Activated T-helper 2 cell treated with anti-CD3 and anti-CD28 coated beads, Interferon-gamma antibody, Interleukin-2, Interleukin-4, amounts not matched to agents 10 μg/mL and 5 μg/mL and 100 μg/mL, durations not matched to agents 14 hours and 24 hours and 36 hours (primary cell): ENCODE results near the gene GGA3. TPM values are rescaled to one million over a fixed set of nuclear protein-coding genes. Genes with fewer than 3 reads are reported as not detected.

Source experiments
- DNase-seq: peaks from one replicate; pipeline ENCODE4 v3.0.0; 2021; ENCODE audit warnings: low spot score
- H3K27ac Mint-ChIP-seq: one replicate; pipeline ENCODE4 v1.8.0; 2021; ENCODE audit warnings: mixed read lengths
- H3K27me3 Mint-ChIP-seq: one replicate; pipeline ENCODE4 v1.8.0; 2021; ENCODE audit warnings: low read depth, mixed read lengths
- H3K36me3 Mint-ChIP-seq: one replicate; pipeline ENCODE4 v1.8.0; 2021; ENCODE audit warnings: low read depth, mixed read lengths
- H3K4me1 Mint-ChIP-seq: one replicate; pipeline ENCODE4 v1.8.0; 2021; ENCODE audit warnings: low read depth, mixed read lengths
- H3K4me3 Mint-ChIP-seq: one replicate; pipeline ENCODE4 v1.8.0; 2021; ENCODE audit warnings: low read depth, mild to moderate bottlenecking, moderate library complexity, mixed read lengths
- H3K9me3 Mint-ChIP-seq: one replicate; pipeline ENCODE4 v1.8.0; 2021; ENCODE audit warnings: mixed read lengths
- intact Hi-C: fragments of 100-400 bp; cut with micrococcal nuclease; formaldehyde crosslinking; loops from one replicate; pipeline ENCODE4 v1.15.1; 2023
- total RNA-seq: library from RNA; stranded (reverse); gene quantifications from 2 replicates; pipeline ENCODE4 v1.2.3, GENCODE V29; 2022

Gene GGA3
- total RNA-seq, 1 donor from 2014 or later = 77.2 TPM

DNA sequence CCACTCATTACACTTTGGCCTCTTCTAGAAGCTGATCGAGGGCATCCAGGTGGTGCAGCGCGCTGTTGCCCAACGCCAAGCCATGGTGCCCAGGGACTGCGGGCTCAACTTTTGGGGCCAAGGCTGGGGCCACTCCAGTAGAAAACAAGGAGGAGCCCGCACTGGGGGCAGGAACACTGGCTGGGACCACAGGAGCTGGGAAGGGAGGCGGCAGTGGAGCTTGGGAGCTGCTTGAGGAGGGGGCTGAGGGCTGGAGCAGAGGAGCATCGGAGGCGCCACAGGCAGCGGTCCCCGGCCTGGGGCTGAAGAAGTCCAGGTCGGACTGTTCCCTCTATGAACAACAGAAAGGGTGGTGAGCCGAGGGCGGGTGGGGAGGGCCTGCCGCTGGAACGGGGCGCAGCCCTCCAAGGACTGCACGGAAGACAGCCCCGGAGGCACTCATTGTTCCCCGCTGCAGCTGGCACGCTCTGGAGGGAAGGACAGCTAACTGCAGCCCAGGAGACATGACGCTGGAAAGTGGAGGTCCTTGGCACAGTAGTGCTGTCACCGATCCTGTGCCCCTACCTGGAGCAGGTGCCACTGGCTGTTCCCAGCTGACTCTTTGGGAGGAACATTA lies 21.5 kb downstream of the GGA3 start:
- Mint-ChIP-seq H3K27ac (peak overlapping the region; percentile 31), H3K4me3 (no peak overlapping the region), H3K36me3 (peaks cover 86% of the 10 kb centered on the region), H3K4me1 (peaks cover 24% of the 10 kb centered on the region), H3K27me3 (no peaks in the 10 kb centered on the region), H3K9me3 (no peaks in the 10 kb centered on the region)
- DNase-seq = no peak
- intact Hi-C loops = no loop called here

- Mint-ChIP-seq H3K27ac (no peak overlapping the region), H3K36me3 (peaks cover 87% of the 10 kb centered on the region)
- intact Hi-C loops = no loop called here
Observed at GRCh38 chr17:75239214-75239613, 22.2 kb downstream of the GGA3 start.

DNA sequence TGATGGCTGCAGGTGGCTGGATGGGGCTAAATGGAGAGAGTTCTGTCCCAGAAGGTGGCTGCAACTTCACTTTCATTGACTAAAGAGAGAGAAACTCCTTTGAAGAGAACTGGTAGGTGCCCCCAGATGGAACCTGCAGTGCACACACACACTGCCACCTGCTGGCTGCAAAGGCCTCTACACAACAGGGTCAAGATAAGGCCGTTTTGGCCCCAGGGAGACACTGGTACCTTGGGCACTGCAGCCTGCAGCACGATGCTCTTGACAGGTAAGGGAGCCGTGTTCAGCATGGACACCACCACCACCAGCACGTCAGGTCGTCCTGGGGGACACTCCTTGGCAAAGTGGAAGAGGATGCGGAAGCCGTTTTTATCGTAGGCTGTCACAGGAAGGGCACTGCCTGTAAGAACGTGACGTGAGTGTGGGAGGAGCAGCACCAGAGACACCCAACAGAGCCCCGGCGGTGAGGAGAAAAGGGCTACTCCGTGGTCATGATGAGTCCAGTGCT lies 22.7 kb downstream of the GGA3 start:
- no peak overlapping the region for H3K4me3 Mint-ChIP-seq
- intact Hi-C loops = no loop called here
- H3K36me3 Mint-ChIP-seq = peaks cover 88% of the 10 kb centered on the region

More at GRCh38 chr17:75239214-75239613, 22.2 kb downstream of the GGA3 start:
- no peak for DNase-seq
- no peaks in the 10 kb centered on the region for H3K9me3 Mint-ChIP-seq
- H3K4me3 Mint-ChIP-seq = no peak overlapping the region
- H3K4me1 Mint-ChIP-seq = peaks cover 18% of the 10 kb centered on the region
- H3K27me3 Mint-ChIP-seq = no peaks in the 10 kb centered on the region

GRCh38 chr17:75238020-75238580 lies 23.3 kb downstream of the GGA3 start:
- peaks cover 14% of the 10 kb centered on the region for H3K4me1 Mint-ChIP-seq
- H3K9me3 Mint-ChIP-seq = no peaks in the 10 kb centered on the region
- H3K36me3 Mint-ChIP-seq = peaks cover 84% of the 10 kb centered on the region
- intact Hi-C loops = no loop called here
- no peaks in the 10 kb centered on the region for H3K27me3 Mint-ChIP-seq
- no peak overlapping the region for H3K4me3 Mint-ChIP-seq
- H3K27ac Mint-ChIP-seq = no peak overlapping the region
- DNase-seq = no peak

More for the DNA sequence above, 22.7 kb downstream of the GGA3 start:
- peak; percentile 42 for DNase-seq
- Mint-ChIP-seq H3K4me1 (peaks cover 17% of the 10 kb centered on the region), H3K9me3 (no peaks in the 10 kb centered on the region), H3K27ac (peak overlapping the region; percentile 86), H3K27me3 (no peaks in the 10 kb centered on the region)

- Mint-ChIP-seq H3K27ac (no peak overlapping the region), H3K4me3 (no peak overlapping the region), H3K4me1 (peaks cover 9% of the 10 kb centered on the region), H3K9me3 (no peaks in the 10 kb centered on the region), H3K36me3 (peaks cover 86% of the 10 kb centered on the region), H3K27me3 (no peaks in the 10 kb centered on the region)
- intact Hi-C loops = no loop called here
- DNase-seq = no peak
Observed at GRCh38 chr17:75237100-75238014, 24.0 kb downstream of the GGA3 start.

GRCh38 chr17:75232786-75233185 lies 28.6 kb downstream of the GGA3 start:
- Mint-ChIP-seq H3K9me3 (no peaks in the 10 kb centered on the region), H3K4me3 (no peak overlapping the region), H3K27me3 (no peaks in the 10 kb centered on the region), H3K4me1 (no peaks in the 10 kb centered on the region), H3K36me3 (peaks cover 73% of the 10 kb centered on the region), H3K27ac (no peak overlapping the region)
- intact Hi-C loops = no loop called here
- no peak for DNase-seq

GRCh38 chr17:75231741-75232464 lies 29.5 kb downstream of the GGA3 start:
- intact Hi-C loops = no loop called here
- peaks cover 68% of the 10 kb centered on the region for H3K36me3 Mint-ChIP-seq
- no peak for DNase-seq
- no peaks in the 10 kb centered on the region for H3K27me3 Mint-ChIP-seq
- no peaks in the 10 kb centered on the region for H3K4me1 Mint-ChIP-seq
- H3K4me3 Mint-ChIP-seq = no peak overlapping the region
- no peak overlapping the region for H3K27ac Mint-ChIP-seq
- no peaks in the 10 kb centered on the region for H3K9me3 Mint-ChIP-seq

DNA sequence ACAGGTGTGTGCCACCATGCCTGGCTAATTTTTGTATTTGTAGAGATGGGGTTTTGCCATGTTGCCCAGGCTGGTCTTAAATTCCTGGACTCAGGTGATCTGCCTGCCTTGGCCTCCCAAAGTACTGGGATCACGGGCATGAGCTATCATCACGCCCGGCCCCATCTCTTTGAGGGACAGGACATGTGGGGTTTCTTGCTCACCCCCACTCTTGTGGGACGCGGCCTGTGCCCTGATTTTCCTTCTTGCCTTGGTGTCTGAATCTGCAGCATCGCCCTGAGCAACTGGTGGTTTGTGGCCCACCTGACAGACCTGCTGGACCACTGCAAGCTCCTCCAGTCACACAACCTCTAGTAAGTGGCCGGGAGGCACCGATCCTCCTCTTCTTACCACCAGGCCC lies 30.3 kb downstream of the GGA3 start:
- no peaks in the 10 kb centered on the region for H3K4me1 Mint-ChIP-seq
- intact Hi-C loops = no loop called here
- no peaks in the 10 kb centered on the region for H3K27me3 Mint-ChIP-seq
- H3K9me3 Mint-ChIP-seq = no peaks in the 10 kb centered on the region
- no peak overlapping the region for H3K27ac Mint-ChIP-seq
- no peak overlapping the region for H3K4me3 Mint-ChIP-seq
- DNase-seq = no peak
- H3K36me3 Mint-ChIP-seq = peaks cover 68% of the 10 kb centered on the region

GRCh38 chr17:75228847-75229246 lies 32.6 kb downstream of the GGA3 start:
- no peaks in the 10 kb centered on the region for H3K4me1 Mint-ChIP-seq
- no peak for DNase-seq
- intact Hi-C loops = no loop called here
- H3K36me3 Mint-ChIP-seq = peaks cover 70% of the 10 kb centered on the region
- no peak overlapping the region for H3K4me3 Mint-ChIP-seq
- no peak overlapping the region for H3K27ac Mint-ChIP-seq
- H3K9me3 Mint-ChIP-seq = no peaks in the 10 kb centered on the region
- no peaks in the 10 kb centered on the region for H3K27me3 Mint-ChIP-seq

- Mint-ChIP-seq H3K4me1 (no peaks in the 10 kb centered on the region), H3K27me3 (no peaks in the 10 kb centered on the region), H3K9me3 (no peaks in the 10 kb centered on the region), H3K36me3 (peaks cover 71% of the 10 kb centered on the region), H3K27ac (no peak overlapping the region), H3K4me3 (no peak overlapping the region)
- no peak for DNase-seq
- intact Hi-C loops = no loop called here
Observed at GRCh38 chr17:75228305-75228704, 33.1 kb downstream of the GGA3 start.

GRCh38 chr17:75227729-75228128 lies 33.7 kb downstream of the GGA3 start:
- no peaks in the 10 kb centered on the region for H3K4me1 Mint-ChIP-seq
- no peaks in the 10 kb centered on the region for H3K27me3 Mint-ChIP-seq
- H3K9me3 Mint-ChIP-seq = no peaks in the 10 kb centered on the region
- intact Hi-C loops = no loop called here
- H3K4me3 Mint-ChIP-seq = no peak overlapping the region
- peaks cover 68% of the 10 kb centered on the region for H3K36me3 Mint-ChIP-seq
- no peak overlapping the region for H3K27ac Mint-ChIP-seq
- no peak for DNase-seq

- H3K4me1 Mint-ChIP-seq = no peaks in the 10 kb centered on the region
- intact Hi-C loops = no loop called here
- H3K4me3 Mint-ChIP-seq = no peak overlapping the region
- no peak overlapping the region for H3K27ac Mint-ChIP-seq
- no peaks in the 10 kb centered on the region for H3K9me3 Mint-ChIP-seq
- H3K36me3 Mint-ChIP-seq = peaks cover 58% of the 10 kb centered on the region
- no peaks in the 10 kb centered on the region for H3K27me3 Mint-ChIP-seq
- no peak for DNase-seq
Observed at GRCh38 chr17:75225016-75225415, 36.4 kb downstream of the GGA3 start.
